HG02970 (cell line): ENCODE data around the gene EIPR1.

Experiments used
- ATAC-seq: cut with Tn5 transposase; IDR thresholded peaks from one replicate; pipeline ENCODE4 v1.9.1; 2021; ENCODE audit warnings: mild to moderate bottlenecking, moderate library complexity, moderate number of reproducible peaks; ENCODE audit not compliant: unreplicated experiment, low FRiP score

The EIPR1 gene

DNA sequence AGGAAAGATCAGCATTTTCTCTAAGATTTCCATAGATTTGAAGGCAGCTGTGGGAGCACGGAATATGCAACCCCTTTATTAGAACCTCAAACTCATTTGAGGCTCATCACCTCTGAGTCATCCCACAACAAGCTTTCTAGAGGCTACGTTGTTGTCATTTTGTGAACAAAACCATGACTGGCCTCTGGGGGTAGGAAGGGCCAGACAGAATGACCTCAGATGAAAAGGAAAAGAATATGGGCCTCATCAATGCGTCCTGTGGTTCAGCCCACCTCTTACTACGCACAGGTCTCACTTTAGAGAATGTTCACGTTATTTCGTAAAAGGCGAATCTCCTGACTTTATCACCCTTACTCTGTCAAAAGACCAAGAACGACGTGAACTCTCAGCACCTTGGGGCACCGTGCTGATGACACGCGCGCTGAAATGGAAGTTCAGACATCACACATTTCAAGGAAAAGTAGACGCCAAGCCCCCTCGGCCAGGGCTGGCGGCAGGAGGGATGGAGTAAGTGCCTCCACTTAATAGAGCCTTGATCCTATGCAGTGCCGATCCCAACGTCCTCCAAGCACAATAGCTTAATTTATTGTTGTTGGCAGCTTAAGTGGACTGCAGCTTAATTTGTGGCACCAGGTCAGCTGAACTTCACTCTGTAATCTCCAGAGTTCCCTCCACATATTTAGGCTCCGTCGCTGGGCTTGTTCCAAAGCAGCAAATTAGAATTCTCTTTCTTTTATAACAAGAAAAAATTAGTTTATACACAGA, 208.3 kb downstream of the EIPR1 start:
- ATAC-seq: no peak

DNA sequence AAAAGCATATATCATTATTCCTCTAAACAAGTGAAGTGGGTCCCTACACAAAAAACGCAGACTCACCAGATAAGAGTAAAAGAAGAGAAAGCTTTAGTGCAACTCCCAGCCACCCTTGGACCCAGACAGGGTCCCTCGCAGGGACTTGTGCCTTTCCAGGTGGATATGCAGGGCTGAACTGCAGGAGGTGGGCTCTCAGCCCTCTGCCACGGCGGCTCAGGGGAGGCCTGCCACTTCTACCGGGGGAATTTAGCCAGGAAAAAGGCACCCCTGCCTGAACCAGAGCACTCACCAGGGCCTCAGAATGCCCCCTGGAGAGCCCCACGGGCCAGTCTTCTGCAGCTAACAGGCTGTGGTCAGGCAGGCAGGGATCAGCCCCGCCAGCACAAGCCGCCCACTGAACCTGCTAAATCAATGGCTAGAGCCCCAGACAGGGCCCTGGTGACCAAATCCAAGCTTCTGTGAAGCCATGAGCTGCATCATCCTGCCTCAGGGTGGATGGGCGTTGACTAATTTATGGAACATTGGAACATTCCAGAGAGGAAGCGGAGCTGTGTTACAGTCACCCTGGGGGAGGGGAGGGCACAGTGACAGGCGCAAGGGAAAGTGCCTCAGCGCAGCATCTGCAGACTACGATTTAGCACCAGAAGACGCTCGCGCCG, 209.3 kb downstream of the EIPR1 start:
- ATAC-seq: no peak

DNA sequence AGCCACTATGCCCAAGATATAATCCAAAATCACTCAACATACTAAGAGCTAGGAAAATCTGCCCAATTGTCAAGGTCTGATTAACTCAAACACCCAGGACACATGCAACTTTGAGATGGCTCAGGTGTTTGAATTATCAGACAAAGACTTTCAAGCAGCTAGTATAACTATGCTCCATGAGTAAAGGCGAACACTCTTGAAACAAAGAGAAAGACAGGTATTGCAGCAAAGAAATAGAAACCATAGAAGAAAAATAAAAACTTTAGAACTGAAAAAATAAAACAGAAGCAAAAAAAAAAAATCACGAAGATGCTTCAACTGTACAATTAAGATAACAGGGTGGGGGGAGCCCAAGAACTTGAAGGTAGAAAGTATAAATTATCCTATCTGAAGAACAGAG, 214.2 kb downstream of the EIPR1 start:
- no peak for ATAC-seq

DNA sequence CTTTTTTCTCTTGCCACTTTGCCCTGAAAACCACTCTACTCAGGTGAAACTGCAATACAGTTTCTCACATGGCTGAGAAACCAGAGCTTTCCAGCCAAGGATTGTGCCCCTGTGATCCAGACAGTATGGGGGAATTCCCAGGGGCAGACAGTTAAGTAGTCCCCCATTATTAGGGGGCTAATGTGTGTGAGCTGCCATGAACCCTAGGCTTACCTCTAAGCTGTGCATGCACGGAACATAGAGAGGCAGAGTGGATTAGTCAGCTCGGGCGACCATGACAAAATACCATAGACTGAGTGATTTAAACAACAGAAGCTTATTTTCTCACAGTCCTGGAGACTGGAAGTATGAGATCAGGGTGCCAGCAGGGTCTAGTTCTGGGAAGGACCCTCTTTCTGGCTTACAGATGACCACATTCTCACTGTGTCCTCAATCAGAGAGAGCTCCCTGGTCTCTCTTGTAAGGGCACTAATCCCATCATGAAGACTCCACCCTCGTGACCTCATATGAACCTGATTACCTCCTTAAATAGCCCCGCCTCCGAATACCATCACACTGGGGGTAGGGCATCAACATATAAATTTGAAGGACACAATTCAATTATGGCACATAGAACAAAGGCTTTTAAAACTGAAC, 215.1 kb downstream of the EIPR1 start:
- ATAC-seq: no peak

DNA sequence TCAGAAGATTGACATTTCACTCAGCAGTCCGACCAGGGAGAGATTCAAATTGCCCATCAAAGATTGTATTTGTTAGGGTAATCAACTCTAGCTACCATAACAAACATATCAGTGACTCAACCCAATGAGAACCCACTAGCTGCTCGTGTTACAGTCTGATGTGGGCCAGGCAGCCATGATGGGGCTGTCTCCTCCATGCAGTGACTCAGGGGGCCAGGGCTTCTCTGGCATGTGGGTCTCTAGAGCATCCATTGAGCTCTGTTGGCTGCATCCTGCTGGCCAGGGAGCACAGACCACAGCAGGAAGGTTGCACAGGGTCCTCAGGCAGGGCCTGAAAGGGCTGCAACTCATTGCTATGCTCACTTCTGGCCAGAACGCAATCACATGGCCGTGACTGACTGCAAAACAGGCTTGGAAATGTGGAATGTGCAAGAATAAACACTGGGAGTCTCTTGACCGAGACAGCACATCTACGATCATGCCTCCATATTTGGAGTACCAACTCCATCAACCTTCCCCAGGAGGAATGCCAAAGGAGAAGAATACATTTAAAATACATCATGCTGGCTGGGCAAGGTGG, 216.8 kb downstream of the EIPR1 start:
- no peak for ATAC-seq

DNA sequence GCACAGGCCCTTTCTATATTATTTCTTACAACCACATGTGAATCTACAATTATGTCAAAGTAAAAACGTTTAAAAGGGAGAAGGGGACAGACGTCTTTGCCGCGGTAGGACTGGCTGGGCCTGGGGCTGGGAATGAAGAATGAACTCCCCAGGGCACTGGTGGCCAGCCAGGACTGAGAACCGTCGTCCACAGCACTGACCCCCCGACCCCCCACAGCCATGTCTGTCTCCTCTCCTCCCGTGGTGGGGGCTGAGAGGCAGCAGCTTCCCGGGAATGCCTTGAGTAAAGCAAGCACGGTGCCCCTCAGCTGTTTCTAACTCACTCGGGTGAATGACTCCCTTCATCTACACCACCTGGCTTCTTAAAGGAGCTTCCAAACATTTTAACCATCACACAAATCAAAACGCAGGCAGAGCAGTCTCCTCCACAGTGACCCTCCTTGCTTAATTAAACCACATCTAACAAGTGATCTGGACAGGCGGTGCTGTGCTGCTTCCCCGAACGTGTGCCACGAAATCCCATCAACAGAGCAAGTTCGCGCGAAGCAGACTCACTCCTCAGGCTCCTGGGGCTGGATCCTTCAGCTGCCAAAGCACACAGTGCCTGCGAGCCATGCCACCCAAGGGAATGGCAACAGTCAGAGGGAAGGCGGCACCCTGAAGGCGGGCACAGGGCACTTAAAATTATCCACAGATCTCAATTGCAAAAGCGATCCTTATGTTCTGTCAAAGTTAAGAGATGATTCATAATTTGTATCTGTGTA, 217.7 kb downstream of the EIPR1 start:
- ATAC-seq: no peak

DNA sequence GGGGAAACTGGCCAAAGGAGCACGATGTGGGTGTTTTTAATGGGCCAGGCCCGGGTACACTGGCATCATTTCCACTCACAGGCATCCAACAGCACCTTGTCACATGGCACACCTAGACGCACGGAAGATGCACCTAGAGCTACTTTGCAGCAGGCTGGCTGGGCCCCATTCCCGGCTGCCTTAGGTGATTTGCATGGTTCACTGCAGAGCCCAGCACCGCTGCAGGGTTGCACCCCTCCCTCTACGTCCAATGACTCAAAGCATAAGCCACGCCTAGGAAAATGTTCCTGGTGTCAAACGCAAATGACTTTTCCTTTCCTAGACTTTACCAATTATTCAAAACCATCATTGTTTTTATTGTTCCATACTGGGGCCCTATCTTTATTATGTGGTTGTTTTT, 222.9 kb downstream of the EIPR1 start:
- no peak for ATAC-seq

DNA sequence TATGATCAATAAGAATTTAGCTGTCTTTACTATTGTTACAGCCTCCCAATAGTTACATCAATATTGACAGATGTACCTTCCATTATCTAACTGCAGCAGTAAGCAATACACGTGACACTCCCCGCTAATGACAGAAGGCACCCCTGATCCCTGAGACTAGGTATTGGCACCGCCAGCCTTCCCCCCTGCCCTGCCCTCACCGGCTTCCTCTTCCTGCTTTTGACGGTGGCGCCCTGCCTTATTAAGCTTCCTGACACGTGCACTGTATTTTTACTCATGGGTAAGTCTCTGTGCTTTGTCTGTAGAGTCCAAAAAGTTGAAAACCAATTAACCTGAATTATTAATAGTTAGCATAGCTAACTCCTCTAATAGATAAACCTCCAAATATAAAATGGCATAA, 223.5 kb downstream of the EIPR1 start:
- ATAC-seq: no peak

DNA sequence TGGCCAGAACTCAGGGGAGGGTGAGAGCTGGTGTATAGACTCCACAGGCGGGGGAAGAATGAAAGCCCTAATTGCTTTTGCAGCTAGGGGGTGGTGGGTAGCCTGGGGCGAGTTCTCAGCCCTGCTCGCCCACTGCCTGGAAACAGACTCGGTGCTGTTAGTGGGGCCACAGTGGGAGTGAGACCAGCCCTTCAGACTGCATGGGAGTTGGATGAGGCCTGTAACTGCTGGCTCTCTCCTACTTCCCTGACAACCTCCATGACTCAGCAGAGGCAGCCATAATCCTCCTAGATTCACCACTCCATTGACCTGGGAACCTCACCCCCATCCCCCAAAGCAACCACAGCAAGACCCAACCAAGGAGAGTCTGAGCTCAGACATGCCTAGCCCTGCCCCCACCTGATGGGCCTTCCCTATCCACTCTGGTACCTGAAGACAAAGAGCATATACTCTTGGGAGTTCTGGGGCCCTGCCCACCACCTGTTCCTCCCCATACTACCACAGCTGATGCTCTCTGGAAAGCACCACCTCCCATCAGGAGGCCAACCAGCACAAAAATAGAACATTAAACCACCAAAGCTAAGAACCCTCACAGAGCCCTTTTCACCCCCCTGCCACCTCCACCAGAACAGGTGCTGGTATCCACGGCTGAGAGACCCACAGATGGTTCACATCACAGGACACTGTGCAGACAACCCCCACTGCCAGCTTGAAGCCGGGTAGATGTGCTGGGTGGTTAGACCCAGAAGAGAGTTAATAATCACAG, 226.3 kb downstream of the EIPR1 start:
- ATAC-seq: no peak

DNA sequence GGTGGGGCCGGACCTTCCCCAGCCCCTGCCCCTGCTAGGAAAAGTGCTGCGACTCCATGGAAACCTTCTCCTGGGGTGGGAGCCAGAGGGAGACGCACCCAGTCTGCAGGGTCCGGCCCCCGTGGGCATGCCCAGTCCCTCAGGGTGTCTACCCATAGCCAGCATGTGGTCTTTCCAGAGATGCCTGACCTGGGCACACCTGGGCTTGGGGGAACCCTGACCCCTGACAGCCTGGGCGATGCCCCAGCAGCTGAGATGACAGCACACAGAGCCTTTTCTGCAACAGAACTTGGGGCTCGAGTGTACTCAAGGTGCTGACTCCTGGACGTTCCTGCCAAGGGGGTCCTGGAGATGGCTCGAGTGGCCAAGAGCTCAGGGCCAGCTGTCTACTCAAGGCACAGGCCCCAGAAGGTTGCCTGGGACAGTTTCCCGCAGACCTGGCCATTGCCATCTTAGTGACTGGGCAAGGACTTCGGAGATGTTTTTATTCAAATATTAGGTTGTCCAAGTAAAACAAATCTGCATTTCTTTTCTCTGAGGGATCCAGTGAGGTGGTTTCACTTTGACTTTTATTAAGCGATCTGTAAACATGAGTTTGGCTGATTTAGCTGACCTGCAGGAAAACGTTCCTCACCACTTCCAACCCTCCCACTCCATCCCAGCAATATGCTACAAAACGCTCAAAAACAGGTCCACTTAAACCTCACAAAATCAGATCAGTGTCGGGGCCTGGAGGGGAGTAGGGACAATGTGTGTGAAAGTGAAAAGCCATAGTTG, 228.0 kb downstream of the EIPR1 start:
- ATAC-seq: no peak

DNA sequence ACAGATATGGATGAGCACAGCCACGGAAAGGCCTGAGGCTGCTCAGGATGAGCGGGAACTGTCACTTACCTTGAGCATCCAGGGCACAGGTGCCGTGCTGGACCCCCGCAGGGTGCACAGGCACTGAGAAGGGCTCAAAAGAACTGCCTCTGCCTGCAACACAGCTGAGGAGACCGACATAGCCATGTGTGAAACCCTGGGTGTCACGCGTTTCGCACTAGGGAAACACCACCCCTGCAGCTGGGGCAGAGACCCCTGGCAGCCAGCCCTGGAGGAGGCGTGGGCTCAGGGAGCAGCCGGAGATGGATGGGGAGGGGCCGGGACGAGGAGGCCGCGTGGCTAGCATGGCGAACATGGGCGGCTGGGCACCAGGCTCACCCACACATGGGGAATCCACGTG, 228.9 kb downstream of the EIPR1 start:
- no peak for ATAC-seq

DNA sequence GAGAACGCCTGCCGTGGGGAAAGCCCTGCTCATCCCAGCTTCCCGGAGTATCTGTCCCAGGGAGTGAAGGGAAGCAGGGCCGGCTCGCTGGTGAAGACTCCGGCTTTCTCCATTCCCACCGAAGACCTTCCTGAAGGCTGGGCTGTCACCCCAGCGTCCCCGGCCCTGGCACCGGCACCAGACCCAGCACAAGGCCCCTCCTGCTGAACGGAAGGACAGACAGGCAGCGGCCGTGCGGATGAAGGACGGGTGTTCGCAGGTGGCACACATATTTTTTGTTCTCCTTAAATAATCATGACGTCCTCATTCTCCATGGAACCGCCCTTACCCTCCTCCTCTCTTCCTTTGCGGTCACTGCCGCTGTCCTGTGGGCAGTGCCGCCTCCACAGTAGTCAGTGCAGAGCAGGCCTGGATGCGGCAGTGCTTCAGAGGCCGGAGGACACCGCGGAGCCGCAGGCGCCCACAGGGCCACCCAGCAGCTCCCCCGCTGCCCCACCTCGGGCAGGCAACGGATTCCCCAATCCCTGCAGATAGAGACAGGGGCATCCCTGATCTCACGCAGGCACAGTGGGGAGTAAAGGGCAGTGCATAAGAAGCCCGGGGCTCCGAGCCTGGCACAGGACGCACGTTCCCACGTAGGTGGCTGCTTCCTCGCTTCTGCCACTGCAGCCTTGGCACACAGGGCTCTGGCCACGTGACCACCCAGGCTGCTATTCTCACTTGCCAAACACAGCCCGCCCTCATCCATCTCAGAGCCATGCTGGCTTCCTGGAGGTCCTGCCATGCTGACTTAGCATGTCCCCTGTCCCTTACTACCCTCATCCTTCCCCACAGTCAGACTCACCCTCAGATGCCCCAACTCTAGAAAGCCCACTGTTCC, 229.7 kb downstream of the EIPR1 start:
- no peak for ATAC-seq

DNA sequence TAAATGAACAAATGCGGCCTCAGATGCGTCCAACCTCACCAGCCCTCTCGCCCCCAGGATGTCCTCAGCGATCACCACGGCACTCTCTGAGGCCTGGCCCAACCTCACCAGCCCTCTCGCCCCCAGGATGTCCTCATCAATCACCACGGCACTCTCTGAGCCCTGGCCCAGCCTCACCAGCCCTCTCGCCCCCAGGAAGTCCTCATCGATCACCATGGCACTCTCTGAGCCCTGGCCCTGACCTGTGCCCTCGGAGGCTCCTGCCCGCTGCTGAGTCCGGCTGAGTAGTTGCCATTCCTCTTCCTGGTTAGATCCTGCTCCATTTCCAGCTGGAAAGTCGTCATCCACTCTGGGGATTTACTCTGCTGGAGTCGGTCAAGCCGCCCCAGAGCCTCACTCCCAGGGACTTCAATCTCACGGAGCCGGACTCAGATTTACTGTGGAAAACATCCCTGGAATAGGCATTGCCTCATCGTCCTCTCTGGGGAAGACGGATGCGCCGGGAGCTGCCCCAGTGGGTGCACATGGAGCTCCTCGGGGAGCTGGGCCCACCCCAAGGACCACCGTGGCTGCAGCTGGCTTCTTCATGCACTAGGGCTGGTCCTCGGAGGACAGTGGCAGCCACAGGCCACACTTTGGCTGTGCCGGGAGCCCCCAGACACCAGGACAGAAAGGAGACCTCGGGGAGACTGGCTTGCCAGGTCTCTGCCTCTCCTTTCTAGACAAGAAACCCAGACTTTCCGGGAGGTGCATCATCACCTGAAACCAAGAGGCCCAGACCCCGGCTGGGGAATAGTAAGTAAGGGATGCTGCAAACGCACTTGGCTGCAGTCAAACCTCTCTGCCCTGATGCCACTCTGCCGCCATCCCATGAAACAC, 230.6 kb downstream of the EIPR1 start:
- no peak for ATAC-seq

DNA sequence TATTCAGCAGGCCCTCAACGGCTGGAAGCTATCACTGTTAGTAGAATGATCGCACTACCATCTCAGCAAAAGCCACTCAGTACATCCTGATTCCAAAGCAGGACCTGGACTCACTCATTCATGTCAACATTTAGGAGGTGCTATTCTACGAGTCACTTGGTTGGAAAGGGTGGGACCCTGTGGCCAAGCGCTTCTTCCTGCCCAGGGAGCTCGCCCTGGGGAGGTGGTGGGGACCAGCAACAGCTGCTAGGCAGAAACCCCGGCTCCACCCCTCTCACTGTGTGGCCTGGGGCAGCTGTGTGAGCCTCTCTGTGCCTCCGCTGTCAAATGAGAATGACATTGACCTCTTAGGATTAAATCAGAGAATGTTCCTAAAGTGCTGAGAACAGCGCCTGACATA, 231.4 kb downstream of the EIPR1 start:
- ATAC-seq: no peak

DNA sequence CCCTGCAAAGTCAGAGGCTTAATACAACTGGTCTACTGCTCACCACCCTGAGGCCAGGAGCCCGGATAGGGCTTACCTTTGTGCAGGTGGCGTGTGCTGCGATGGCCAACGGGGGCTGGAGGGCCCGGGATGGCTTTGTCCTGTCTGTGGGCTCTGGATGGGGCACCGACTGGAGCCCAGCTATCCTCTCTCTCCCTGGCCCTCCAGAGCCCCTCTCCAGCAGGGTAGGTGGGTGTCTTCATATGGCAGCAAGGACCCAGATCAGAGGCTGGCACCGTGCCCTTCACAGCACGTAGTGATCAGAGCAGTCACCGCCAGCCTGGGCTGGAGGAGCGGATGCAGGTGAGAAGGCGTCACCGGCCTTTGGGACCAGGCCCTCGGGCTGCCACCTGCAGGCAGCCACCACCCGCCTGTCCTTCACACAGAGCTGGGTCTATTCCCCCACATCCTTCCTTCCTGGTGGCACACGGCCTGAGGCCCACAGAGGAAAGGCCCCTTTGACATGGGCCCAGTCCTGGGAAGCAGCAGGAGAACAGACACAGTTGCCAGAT, 232.1 kb downstream of the EIPR1 start:
- ATAC-seq: no peak

DNA sequence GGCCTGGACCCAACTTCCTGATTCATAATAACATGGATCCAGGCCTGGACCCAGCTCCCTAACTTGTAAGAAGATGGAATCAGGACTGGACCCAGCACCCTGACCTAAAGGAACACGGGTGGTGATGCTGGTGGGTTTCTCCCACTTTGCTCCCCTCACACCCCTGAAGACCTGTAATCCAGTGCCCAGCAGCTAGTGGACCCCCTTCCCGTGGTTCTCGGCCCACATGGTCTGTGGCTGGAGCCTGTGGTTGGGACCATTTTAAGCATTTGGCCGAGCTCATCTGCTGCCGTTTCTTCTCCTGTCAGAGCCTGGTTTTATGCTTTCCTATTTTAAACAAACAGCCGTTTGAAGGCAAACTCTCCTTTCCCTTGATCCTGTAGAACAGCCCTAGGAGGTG, 232.8 kb downstream of the EIPR1 start:
- no peak for ATAC-seq

DNA sequence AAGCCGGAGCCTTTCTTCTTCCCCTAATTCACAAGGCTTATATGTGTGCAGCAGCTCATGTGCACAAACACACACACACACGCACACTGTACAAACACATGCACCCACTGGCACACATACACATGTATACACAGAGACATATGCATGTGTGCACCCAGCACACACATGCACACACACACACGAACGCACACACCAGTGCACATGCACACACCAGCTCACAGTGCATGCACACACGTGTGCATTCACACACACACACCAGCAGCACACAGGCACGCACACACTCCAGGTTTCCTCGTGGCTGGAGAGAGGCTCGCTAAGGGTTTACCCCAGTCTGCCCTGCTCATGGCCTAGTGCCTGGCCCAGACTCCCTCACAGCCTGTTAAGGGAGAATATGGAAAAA, 234.0 kb downstream of the EIPR1 start:
- ATAC-seq: no peak
